Stomach smooth muscle (tissue), 2 donors: ENCODE data around the gene ZFX.

ENCODE experiments used
- H3K27ac ChIP-seq: one replicate; pipeline ENCODE4 v1.7.0; 2013; ENCODE audit warnings: mild to moderate bottlenecking, low read length, inconsistent platforms
- H3K27me3 ChIP-seq, 2 donors: one replicate each; pipeline ENCODE4 v1.7.0; 2013; ENCODE audit warnings: low read length in 2 of 2; ENCODE audit not compliant: insufficient read depth in 2 of 2, control insufficient read depth in 1 of 2
- H3K36me3 ChIP-seq, 2 donors: one replicate each; pipeline ENCODE4 v1.7.0; 2013; ENCODE audit warnings: low read length in 2 of 2; ENCODE audit not compliant: control insufficient read depth in 2 of 2, insufficient read depth in 2 of 2
- H3K4me1 ChIP-seq: one replicate; pipeline ENCODE4 v1.7.0; 2013; ENCODE audit warnings: low read length; ENCODE audit not compliant: control insufficient read depth, insufficient read depth
- H3K4me3 ChIP-seq, 2 donors: one replicate each; pipeline ENCODE4 v1.7.0; 2013; ENCODE audit warnings: low read length in 2 of 2
- H3K9ac ChIP-seq, 2 donors: one replicate each; pipeline ENCODE4 v1.7.0; 2013; ENCODE audit warnings: low read length in 2 of 2, mild to moderate bottlenecking in 1 of 2
- H3K9me3 ChIP-seq, 2 donors: one replicate each; pipeline ENCODE4 v1.7.0; 2013; ENCODE audit warnings: low read length in 2 of 2; ENCODE audit not compliant: control insufficient read depth in 2 of 2
- donor health status: healthy.
- donor health status: Pancreatic carcinoma.

The ZFX gene

DNA sequence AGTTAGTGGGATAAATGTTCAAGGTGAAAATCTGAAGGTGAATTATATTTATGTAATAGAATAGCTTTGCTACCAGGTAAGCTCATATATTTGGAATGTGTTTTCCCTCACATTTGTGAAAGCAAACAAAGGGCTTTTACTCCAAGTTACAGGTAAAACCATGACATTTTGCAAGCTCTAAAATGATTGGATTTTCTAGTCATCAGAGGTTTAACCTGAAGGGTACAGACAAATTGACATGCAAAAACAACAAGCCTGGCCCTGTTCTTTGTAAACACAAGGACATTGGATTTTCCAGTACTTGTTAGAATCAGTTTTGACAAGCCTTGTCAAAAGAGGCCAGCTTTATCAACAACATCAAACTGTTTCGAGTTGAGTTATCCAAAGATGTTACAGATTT lies 51.7 kb downstream of the ZFX start:
- H3K27ac ChIP-seq: no peak overlapping the region
- no peak overlapping the region for H3K4me3 ChIP-seq
- H3K9ac ChIP-seq: no peak overlapping the region
- H3K9me3 ChIP-seq: no peaks in the 10 kb centered on the region
- peaks cover 6% of the 10 kb centered on the region for H3K4me1 ChIP-seq
- peaks cover 2 to 4% of the 10 kb centered on the region in 2 donors for H3K36me3 ChIP-seq
- no peaks in the 10 kb centered on the region for H3K27me3 ChIP-seq

DNA sequence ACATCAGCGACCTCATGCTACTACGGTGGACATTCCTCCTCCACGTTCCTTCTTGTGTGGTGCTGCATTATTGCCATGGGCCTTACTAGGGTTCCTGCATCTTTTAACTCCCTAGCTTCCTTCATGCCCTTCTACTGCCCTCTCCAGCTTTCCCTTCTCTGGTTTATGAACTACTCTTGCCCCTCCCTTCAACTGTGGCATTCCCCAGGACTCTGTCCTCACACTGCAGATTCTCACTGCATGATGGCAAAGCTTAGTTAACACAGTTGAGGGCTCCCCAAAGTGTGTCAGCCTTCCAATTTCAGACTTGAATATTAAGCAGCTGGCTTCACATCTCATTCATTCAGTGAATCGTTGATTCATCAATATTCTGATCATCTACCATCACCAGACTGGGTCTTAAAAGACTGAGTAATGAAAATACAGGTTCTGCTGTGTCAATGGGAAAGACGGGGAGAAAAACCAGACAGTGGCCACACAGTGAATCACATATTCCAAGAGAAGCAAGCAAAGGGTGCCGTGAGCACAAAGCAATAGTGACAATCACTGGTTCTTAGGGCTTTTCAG lies 53.0 kb downstream of the ZFX start:
- Histone ChIP-seq H3K4me1 (peaks cover 6% of the 10 kb centered on the region), H3K36me3 (peaks cover 3 to 5% of the 10 kb centered on the region in 2 donors), H3K4me3 (no peak overlapping the region), H3K27ac (no peak overlapping the region), H3K27me3 (no peaks in the 10 kb centered on the region), H3K9ac (no peak overlapping the region), H3K9me3 (no peaks in the 10 kb centered on the region)

DNA sequence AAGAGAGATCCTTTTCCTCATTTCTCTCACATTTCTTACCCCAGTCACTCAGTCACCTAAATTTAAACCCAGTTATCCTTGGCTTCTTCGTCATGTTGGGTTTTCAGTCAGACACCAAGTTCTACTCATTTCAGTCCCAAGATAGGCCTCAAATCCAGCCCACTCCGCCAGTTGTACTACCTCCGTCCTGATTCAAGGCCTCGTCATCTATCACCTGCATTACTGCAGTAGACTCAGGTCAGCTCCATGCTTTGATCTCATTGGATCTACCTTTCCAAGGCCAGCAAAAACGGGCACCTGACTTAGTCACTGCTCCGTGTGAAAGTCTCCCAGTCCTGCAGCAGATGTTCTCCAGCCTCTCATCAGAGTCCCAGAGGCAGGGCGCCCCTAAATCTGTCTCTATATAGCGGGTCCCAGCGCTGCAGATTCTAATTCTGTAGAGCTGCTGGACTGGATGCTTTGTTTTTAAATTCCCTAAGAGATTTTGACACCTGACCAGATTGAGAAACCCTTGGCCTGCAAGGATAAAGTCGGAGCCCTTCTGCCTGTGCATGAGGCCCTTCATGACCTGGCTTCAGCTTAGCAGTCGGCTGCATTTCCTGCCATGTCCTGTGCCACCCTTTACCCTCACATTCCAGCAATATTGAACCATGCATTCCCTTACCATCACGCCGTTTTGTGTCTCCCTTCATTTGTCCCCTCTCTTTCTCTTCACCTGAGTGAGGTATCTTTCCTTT lies 53.7 kb downstream of the ZFX start:
- Histone ChIP-seq H3K9me3 (no peaks in the 10 kb centered on the region), H3K36me3 (peaks cover 10% of the 10 kb centered on the region in 2 donors), H3K4me3 (no peak overlapping the region), H3K27ac (no peak overlapping the region), H3K9ac (no peak overlapping the region), H3K27me3 (no peaks in the 10 kb centered on the region), H3K4me1 (peaks cover 6% of the 10 kb centered on the region)

GRCh38 chrX:24204331-24204730 lies 54.8 kb downstream of the ZFX start:
- H3K9ac ChIP-seq: no peak overlapping the region
- H3K9me3 ChIP-seq: no peaks in the 10 kb centered on the region
- H3K4me1 ChIP-seq: peaks cover 6% of the 10 kb centered on the region
- no peak overlapping the region for H3K27ac ChIP-seq
- peaks cover 13 to 14% of the 10 kb centered on the region in 2 donors for H3K36me3 ChIP-seq
- H3K27me3 ChIP-seq: no peaks in the 10 kb centered on the region
- H3K4me3 ChIP-seq: no peak overlapping the region

GRCh38 chrX:24204958-24205357 lies 55.4 kb downstream of the ZFX start:
- H3K36me3 ChIP-seq: peaks cover 15 to 17% of the 10 kb centered on the region in 2 donors
- H3K9me3 ChIP-seq: no peaks in the 10 kb centered on the region
- H3K27ac ChIP-seq: no peak overlapping the region
- H3K4me1 ChIP-seq: peaks cover 6% of the 10 kb centered on the region
- no peaks in the 10 kb centered on the region for H3K27me3 ChIP-seq
- H3K4me3 ChIP-seq: no peak overlapping the region
- H3K9ac ChIP-seq: no peak overlapping the region

DNA sequence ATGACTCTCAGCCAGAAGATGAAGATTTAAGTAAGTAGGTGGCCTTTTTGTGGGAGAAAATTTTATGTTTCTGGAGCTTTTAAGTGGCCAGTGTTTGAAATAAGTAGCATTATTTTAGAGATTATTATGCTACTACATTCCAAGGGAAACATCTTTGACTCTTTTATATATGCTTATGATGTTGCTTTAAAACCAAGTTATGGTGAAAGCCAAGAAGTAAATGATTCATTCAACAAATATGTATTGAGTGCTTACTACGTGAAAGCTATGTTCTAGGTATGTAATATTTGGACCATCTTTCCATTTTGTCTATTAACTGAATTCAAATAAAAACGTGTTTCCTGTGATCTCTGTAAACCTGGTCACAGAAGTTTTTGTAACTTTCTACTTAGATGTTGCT lies 58.3 kb downstream of the ZFX start:
- Histone ChIP-seq H3K4me3 (no peak overlapping the region), H3K36me3 (peaks cover 21 to 29% of the 10 kb centered on the region in 2 donors), H3K9me3 (no peaks in the 10 kb centered on the region), H3K9ac (no peak overlapping the region), H3K4me1 (no peaks in the 10 kb centered on the region), H3K27me3 (no peaks in the 10 kb centered on the region), H3K27ac (no peak overlapping the region)

GRCh38 chrX:24208496-24209240 lies 59.1 kb downstream of the ZFX start:
- Histone ChIP-seq H3K36me3 (peaks cover 17 to 31% of the 10 kb centered on the region in 2 donors), H3K9me3 (no peaks in the 10 kb centered on the region), H3K4me3 (no peak overlapping the region), H3K4me1 (no peaks in the 10 kb centered on the region), H3K27ac (no peak overlapping the region), H3K9ac (no peak overlapping the region), H3K27me3 (no peaks in the 10 kb centered on the region)

DNA sequence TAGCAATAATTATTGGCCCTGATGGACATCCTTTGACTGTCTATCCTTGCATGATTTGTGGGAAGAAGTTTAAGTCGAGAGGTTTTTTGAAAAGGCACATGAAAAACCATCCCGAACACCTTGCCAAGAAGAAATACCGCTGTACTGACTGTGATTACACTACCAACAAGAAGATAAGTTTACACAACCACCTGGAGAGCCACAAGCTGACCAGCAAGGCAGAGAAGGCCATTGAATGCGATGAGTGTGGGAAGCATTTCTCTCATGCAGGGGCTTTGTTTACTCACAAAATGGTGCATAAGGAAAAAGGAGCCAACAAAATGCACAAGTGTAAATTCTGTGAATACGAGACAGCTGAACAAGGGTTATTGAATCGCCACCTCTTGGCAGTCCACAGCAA lies 60.7 kb downstream of the ZFX start:
- Histone ChIP-seq H3K4me3 (no peak overlapping the region), H3K9me3 (no peaks in the 10 kb centered on the region), H3K36me3 (peaks cover 17 to 31% of the 10 kb centered on the region in 2 donors), H3K27me3 (no peaks in the 10 kb centered on the region), H3K9ac (no peak overlapping the region), H3K4me1 (no peaks in the 10 kb centered on the region), H3K27ac (no peak overlapping the region)

GRCh38 chrX:24214568-24214967 lies 65.0 kb downstream of the ZFX start:
- Histone ChIP-seq H3K9me3 (no peaks in the 10 kb centered on the region), H3K27ac (no peak overlapping the region), H3K36me3 (peaks cover 8 to 20% of the 10 kb centered on the region in 2 donors)

DNA sequence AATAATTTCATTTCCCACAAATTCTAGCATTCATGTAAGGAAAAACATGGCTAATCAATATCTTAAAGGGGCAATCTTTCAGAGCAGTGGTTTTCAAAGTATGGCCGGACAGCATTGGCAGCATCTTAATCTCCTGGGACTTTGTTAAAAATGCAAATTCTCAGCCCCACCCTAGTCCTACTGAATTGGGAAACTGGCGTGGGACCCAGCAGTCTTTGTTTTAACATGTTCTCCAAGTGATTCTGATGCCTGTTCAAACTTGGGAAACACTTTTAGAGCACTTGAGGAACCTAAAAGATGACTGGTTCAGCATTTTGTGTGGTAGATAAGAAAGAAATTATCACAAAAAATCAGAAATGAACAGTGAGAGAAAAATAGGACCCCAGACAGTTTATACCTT lies 65.7 kb downstream of the ZFX start:
- H3K9ac ChIP-seq: no peak overlapping the region
- no peaks in the 10 kb centered on the region for H3K9me3 ChIP-seq
- no peak overlapping the region for H3K4me3 ChIP-seq
- H3K27ac ChIP-seq: no peak overlapping the region
- peaks cover 3 to 16% of the 10 kb centered on the region in 2 donors for H3K36me3 ChIP-seq
- H3K4me1 ChIP-seq: no peaks in the 10 kb centered on the region
- no peaks in the 10 kb centered on the region for H3K27me3 ChIP-seq

More at GRCh38 chrX:24214568-24214967, 65.0 kb downstream of the ZFX start:
- Histone ChIP-seq H3K27me3 (no peaks in the 10 kb centered on the region), H3K9ac (no peak overlapping the region), H3K4me1 (no peaks in the 10 kb centered on the region), H3K4me3 (no peak overlapping the region)
